GM18517 (cell line): Measurements from ENCODE around the gene PRR11.
"Not testable (repeated sequence)": the region's sequence is repeated elsewhere in the genome, so short reads cannot be mapped to it uniquely, and the experiment has no call there.

Source experiments
- ATAC-seq: cut with Tn5 transposase; IDR thresholded peaks from one replicate; pipeline ENCODE4 v1.9.1; 2021; ENCODE audit warnings: mild to moderate bottlenecking, moderate library complexity; ENCODE audit not compliant: unreplicated experiment

The PRR11 gene

DNA sequence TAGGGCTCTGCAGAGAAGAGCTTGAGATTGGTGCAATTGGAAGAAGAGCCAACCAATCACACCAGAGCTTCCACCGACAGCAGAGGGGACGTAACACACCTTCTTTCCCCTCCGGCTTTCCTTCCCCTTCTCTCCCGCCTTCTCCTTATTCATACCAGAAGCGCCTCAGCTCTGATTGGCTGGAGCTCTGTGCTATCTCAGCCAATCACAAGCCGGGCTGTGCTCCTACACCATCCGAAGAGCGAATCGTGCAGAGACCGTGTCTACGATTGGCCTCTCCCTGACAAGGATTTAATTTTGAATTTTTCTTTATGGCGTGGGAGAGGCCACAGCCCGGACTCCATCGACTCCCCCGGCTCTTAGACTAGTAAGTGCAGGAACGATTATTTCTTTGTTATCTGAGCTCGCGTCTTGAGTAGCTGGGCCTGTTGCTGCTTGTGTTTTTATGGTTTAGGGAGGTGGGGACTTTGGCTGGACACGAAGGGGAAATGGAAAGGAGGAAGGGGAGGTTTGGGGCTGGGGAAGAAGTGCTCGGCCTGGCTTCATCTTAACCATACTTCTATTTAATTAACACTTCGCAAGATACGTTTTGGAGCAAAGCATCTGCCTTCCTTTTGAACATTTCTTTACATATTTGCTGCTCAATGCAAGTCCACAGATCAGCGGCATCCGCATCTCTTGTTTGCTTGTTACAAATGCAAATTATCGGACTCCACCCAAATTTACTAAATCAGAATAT lies at the start of gene PRR11:
PRR11 (plus strand) TSS at position 308 of the 739 bp plus-strand sequence. CDS start 14,007 bp downstream, outside the sequence.
- peak; percentile 90 for ATAC-seq

GRCh38 chr17:59105852-59106462 lies 49.6 kb upstream of the PRR11 start:
- ATAC-seq, result peak; percentile 20

- peak; percentile 89 for ATAC-seq
Measured at GRCh38 chr17:59106463-59107305, 48.9 kb upstream of the PRR11 start, which contains the start of gene TRIM37. Gene TRIM37, minus strand, starts transcription at chr17:59106880. Its CDS starts 419 bp downstream, at chr17:59106461.

- ATAC-seq, result no peak
Measured at GRCh38 chr17:59107306-59107670, 48.3 kb upstream of the PRR11 start.

- no peak for ATAC-seq
Measured at GRCh38 chr17:59108400-59109102, 47.0 kb upstream of the PRR11 start.

- ATAC-seq, result no peak
Measured at GRCh38 chr17:59110973-59111372, 44.6 kb upstream of the PRR11 start.

GRCh38 chr17:59111539-59111938 lies 44.0 kb upstream of the PRR11 start:
- ATAC-seq, result no peak

- no peak for ATAC-seq
Measured at GRCh38 chr17:59115474-59115873, 40.1 kb upstream of the PRR11 start.

DNA sequence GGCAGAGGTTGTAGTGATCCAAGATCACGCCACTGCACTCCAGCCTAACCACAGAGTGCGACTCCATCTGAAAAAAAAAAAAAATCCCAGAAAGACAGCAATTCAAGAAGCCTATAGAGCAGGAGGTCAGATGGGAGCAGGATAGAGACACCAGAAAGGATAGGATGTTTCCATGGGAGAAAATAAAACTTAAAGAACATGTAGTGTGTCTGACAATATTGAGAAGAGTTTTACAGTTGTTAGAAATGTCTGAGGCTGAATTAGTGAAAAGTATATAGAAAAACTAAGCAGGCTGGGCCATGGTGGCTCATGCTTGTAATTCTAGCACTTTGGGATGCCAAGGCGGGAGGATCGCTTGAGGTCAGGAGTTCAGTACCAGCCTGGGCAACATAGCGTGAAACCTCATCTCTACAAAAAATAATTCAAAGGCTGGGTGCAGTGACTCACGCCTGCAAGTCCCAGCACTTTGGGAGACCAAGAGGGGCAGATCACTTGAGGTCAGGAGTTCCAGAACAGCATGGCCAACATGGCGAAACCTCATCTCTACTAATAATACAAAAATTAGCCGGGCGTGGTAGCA lies 33.6 kb upstream of the PRR11 start:
- ATAC-seq, result no peak

- no peak for ATAC-seq
Measured at GRCh38 chr17:59124665-59125064, 30.9 kb upstream of the PRR11 start.

- ATAC-seq, result no peak
Measured at GRCh38 chr17:59126809-59127417, 28.6 kb upstream of the PRR11 start.

DNA sequence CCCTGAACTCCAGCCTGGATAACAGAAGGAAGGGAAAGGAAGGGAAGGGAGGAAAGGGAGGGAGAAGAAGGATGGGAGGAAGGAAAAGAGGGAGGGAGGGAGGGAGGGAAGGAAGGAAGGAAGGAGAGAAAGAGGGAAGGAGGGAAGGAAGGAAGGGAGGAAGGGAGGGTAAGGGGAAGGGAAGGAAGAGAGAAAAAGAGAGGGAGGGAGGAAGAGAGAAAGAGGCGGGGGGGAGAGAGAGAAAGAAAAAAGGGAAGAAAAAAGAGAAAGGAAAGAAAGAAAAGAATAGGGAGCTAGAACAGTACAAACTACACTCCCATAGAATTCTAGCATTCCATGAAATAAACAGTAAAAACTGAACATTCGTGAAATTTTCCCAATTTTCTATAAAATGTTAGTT lies 25.7 kb upstream of the PRR11 start:
- no peak for ATAC-seq

DNA sequence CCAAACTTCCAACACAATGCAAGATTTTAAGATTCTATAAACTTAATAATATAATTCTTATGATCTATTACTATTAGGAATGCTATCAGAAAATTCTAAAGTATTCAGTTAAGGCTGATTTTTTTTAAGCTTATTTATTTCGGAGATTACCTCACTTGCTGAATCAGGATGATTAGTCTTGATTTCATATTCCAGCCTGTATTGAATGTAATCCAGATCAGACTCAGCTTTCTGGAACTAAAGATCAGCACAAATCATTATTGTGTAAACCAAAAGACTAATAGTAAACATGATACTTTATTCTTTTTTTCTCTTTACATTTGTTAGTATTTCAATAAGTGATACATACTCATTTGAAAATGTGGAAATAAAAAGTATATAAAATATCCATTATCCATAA lies 24.4 kb upstream of the PRR11 start:
- ATAC-seq, result no peak

- not testable (repeated sequence) for ATAC-seq
Measured at GRCh38 chr17:59138339-59138738, 17.2 kb upstream of the PRR11 start.

DNA sequence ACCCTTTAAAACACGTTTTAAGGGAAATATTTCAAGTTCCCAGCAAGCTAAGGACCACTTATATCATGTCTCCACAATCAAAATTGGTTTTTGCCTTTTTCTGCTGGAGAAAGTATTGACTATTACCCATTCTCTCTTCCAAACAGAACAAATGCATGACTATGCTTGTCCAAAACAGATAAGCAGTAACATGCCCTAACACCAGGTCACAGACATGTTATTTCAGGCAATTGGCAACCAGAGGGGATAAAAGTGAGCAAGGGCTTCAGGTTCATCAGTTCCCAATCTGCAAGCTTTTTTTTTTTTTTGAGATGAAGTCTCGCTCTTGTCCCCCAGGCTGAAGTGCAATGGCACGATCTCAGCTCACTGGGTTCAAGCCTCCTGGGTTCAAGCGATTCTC lies 15.6 kb upstream of the PRR11 start:
- ATAC-seq, result no peak

DNA sequence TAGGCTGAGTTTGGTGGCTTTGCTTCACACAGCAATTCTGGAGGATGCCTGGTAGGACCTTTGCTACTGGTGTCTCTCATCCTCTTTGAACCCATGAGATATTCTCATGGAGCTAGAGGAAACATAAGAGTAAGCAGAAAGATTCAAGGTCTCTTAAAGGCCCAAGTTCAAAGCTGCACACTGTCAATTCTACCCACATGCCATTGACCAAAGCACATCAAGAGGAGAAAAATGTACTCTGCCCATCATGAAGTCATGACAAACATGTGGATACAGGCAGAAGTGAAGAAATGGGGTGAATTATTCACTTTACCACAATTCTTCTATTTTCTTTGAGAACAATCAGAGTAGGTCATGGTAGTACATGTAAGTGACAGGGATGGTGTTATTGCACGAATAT lies 13.7 kb upstream of the PRR11 start:
- ATAC-seq, result no peak

DNA sequence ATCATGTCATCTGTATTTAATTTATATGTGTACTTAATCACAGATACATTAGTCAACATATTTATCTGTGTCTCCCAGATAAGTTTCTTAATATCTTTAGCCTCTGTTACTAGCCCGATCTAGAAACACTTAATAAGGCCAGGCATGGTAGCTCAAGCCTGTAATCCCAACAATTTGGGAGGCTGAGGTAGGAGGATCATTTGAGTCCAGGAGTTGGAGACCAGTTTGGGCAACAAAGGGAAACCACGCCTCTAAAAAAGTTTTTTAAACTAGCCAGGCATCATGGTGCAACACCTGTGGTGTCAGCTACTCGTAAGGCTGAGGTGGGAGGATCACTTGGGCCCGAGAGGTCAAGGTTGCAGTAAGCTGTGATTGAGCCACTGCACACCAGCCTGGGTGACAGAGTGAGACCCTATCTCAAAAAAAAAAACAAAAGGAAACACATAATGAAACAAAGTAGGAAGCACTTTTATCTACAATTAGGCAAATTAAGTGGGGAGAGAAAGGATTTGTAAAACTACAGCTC lies 9.9 kb upstream of the PRR11 start:
- ATAC-seq, result no peak

DNA sequence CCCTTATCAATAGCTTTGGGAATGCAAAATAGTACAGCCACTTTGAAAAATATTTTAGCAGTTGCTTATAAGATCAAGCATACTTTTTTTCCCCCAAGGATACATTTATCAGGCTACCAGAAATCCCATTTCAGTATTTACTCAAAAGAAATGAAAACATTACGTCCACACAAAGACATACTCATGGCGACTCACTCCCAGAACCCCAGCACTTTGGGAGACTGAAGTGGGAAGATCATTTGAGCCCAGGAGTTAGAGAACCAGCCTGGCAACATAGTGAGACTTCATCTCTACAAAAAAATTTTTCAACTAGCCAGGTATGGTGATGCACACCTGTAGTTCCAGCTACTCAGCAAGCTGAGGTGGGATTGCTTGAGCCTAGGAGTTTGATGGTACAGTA lies 6.5 kb upstream of the PRR11 start:
- no peak for ATAC-seq

GRCh38 chr17:59149841-59150511 lies 5.6 kb upstream of the PRR11 start:
- ATAC-seq, result no peak
